ENCODE results near the gene ADGRL1. TPM values are rescaled to one million over a fixed set of nuclear protein-coding genes. Genes with fewer than 3 reads are reported as not detected.

Gene ADGRL1
- total RNA-seq, 1 experiment from 2014 or later, result 117 TPM

- H2BK15ac ChIP-seq (ENCODE audit: low read depth, low read length), result no peak overlapping the region
- H2BK120ac ChIP-seq (ENCODE audit: low read depth, low read length, poor library complexity, severe bottlenecking), result no peak overlapping the region
- no peak overlapping the region for H3K18ac ChIP-seq (ENCODE audit: insufficient read length, low read depth, low read length)
- no peaks in the 10 kb centered on the region for H3K79me2 ChIP-seq (ENCODE audit: insufficient read depth, low read length)
- no peak overlapping the region for H4K8ac ChIP-seq (replicated peaks; ENCODE audit: insufficient read length, low read depth, low read length)
- H3K27ac ChIP-seq (ENCODE audit: insufficient read length, low read depth, low read length), result no peak overlapping the region
- H3K27ac Mint-ChIP-seq, result peak overlapping the region in 2 of 3 experiments; percentile 55 to 83; a peak in 1 of 7 replicates
- no peaks in the 10 kb centered on the region for H3K27me3 Mint-ChIP-seq (ENCODE audit: low read depth)
- H2BK20ac ChIP-seq (ENCODE audit: low read depth, low read length, poor library complexity, severe bottlenecking), result no peak overlapping the region
- H3T11ph ChIP-seq (ENCODE audit: low read length), result no peak overlapping the region
- H3K4me2 ChIP-seq (ENCODE audit: insufficient read depth, insufficient read length, low read length), result no peak overlapping the region
- H3K23me2 ChIP-seq (ENCODE audit: insufficient read length, low read depth, low read length, poor library complexity, severe bottlenecking), result no peaks in the 10 kb centered on the region
- no peak overlapping the region for H3K56ac ChIP-seq (ENCODE audit: insufficient read length, low read depth, low read length)
- no peak overlapping the region for H4K5ac ChIP-seq (ENCODE audit: insufficient read length, low read depth, low read length)
- H4K91ac ChIP-seq (ENCODE audit: insufficient read length, low read depth, low read length), result no peak overlapping the region
- H3K14ac ChIP-seq (ENCODE audit: insufficient read depth, low read length), result no peak overlapping the region
- H3K4ac ChIP-seq (ENCODE audit: low read depth, low read length), result no peak overlapping the region
- H3K9me3 ChIP-seq (ENCODE audit: control insufficient read depth, low read depth, low read length), result no peaks in the 10 kb centered on the region
- H3K4me1 Mint-ChIP-seq, result peaks cover 10 to 12% of the 10 kb centered on the region in 2 experiments
- H2AFZ ChIP-seq (ENCODE audit: low read length), result no peak overlapping the region
- TF ChIP-seq, protein P1, sequence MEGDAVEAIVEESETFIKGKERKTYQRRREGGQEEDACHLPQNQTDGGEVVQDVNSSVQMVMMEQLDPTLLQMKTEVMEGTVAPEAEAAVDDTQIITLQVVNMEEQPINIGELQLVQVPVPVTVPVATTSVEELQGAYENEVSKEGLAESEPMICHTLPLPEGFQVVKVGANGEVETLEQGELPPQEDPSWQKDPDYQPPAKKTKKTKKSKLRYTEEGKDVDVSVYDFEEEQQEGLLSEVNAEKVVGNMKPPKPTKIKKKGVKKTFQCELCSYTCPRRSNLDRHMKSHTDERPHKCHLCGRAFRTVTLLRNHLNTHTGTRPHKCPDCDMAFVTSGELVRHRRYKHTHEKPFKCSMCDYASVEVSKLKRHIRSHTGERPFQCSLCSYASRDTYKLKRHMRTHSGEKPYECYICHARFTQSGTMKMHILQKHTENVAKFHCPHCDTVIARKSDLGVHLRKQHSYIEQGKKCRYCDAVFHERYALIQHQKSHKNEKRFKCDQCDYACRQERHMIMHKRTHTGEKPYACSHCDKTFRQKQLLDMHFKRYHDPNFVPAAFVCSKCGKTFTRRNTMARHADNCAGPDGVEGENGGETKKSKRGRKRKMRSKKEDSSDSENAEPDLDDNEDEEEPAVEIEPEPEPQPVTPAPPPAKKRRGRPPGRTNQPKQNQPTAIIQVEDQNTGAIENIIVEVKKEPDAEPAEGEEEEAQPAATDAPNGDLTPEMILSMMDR (conservative IDR thresholded peaks at IDR 0.05), result no peak
- no peak overlapping the region for H3K23ac ChIP-seq (ENCODE audit: insufficient read length, low read depth, low read length)
- WGBS (ENCODE audit: extremely low coverage, insufficient read length, low lambda C conversion rate), result no CpG with 5 or more reads among the region's 23 CpGs
- no peaks in the 10 kb centered on the region for H3K27me3 ChIP-seq (ENCODE audit: insufficient read depth, low read length)
- no peak overlapping the region for H2BK5ac ChIP-seq (ENCODE audit: insufficient read length, low read length)
- no peak overlapping the region for H3K4me3 Mint-ChIP-seq
- DNase-seq, result no peak
- peaks cover 2% of the 10 kb centered on the region; the same call in 1 of the 2 replicates for H3K4me1 ChIP-seq (ENCODE audit: insufficient read depth, low read length)
- H2BK12ac ChIP-seq (ENCODE audit: insufficient read length, low read depth, low read length), result no peak overlapping the region
- H3K9me3 Mint-ChIP-seq, result no peaks in the 10 kb centered on the region
- no peaks in the 10 kb centered on the region for H4K20me1 ChIP-seq (ENCODE audit: control insufficient read depth, insufficient read depth, insufficient read length)
- no peaks in the 10 kb centered on the region for H3K79me1 ChIP-seq (ENCODE audit: insufficient read depth, low read depth, low read length, poor library complexity, severe bottlenecking)
- H2AK5ac ChIP-seq (ENCODE audit: insufficient read length, low read length), result no peak overlapping the region
- peaks cover 2 to 11% (median 3%) of the 10 kb centered on the region in 3 experiments; a peak in 3 of 7 replicates for H3K36me3 Mint-ChIP-seq (ENCODE audit: insufficient read depth in 1 of 3, low read depth in 3 of 3)
- H3K9ac ChIP-seq (ENCODE audit: extremely low read depth, insufficient read length, low read length), result no peak overlapping the region
These were observed 98.1 kb downstream of the ADGRL1 start for GRCh38 chr19:14107581-14108461.

All from H9 (cell line).